Choroid plexus epithelial cell (primary cell): ENCODE results near the gene ATP5MK.
A peak's percentile ranks its signal among the peaks of the same experiment; 100 is the strongest.
"Not testable (repeated sequence)": the region's sequence is repeated elsewhere in the genome, so short reads cannot be mapped to it uniquely, and the experiment has no call there.

Experiments
- DNase-seq: peaks from one replicate; pipeline ENCODE4 v3.0.0-alpha.2; 2010; ENCODE audit warnings: low read depth
- H3K4me3 ChIP-seq: 2 replicates; pipeline ENCODE4 v1.5.1; 2011; ENCODE audit warnings: low read depth, mild to moderate bottlenecking, control low read depth, low read length, moderate library complexity
- CTCF ChIP-seq: conservative IDR thresholded peaks from 2 replicates; pipeline ENCODE4 v1.5.1; 2011; ENCODE audit warnings: low read depth, mild to moderate bottlenecking, control low read depth, inconsistent platforms, low read length, moderate library complexity

Gene ATP5MK

DNA sequence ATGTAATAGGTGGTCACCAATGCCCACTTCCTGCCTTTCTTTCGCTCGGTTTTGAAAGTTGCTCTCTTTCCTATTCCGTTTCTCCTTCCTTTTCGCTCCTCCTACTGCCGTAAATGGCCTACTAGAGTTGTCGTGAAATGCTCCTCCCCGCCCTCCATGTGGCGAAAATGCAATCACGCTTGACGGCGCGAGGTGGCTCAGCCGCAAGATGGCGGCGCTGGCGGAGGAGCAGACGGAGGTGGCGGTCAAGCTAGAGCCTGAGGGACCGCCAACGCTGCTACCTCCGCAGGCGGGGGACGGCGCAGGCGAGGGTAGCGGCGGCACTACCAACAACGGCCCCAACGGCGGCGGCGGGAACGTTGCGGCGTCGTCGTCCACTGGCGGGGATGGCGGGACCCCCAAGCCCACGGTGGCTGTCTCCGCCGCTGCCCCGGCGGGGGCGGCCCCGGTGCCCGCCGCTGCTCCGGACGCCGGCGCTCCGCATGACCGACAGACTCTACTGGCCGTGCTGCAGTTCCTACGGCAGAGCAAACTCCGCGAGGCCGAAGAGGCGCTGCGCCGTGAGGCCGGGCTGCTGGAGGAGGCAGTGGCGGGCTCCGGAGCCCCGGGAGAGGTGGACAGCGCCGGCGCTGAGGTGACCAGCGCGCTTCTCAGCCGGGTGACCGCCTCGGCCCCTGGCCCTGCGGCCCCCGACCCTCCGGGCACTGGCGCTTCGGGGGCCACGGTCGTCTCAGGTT, 28.3 kb downstream of the ATP5MK start, which contains the start of gene TAF5:
Gene TAF5, plus strand, starts transcription at position 195 of the 737 bp plus-strand sequence. Its CDS starts 14 bp downstream, at position 209.
- DNase-seq = peak; percentile 97
- no peak for TF ChIP-seq CTCF
- peak within 1 kb of the TSS; percentile 94 for H3K4me3 ChIP-seq

- TF ChIP-seq CTCF = no peak
- peak overlapping the region; percentile 94 for H3K4me3 ChIP-seq
- no peak for DNase-seq
These were observed 28.9 kb downstream of the ATP5MK start for GRCh38 chr10:103367379-103367781.

DNA sequence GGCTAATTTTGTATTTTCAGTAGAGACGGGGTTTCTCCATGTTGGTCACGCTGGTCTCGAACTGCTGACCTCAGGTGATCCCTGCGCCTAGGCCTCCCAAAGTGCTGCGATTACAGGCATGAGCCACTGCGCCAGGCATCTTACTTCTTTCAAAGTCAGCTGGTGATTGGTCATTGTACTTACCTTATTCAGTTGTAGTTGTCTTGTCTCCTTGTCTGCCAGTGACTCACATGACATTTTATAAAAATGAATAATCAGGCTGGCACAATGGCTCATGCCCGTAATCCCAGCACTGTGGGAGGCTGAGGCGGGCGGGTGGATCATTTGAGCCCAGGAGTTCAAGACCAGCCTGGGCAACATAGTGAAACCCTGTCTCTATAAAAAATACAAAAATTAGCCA, 35.5 kb downstream of the ATP5MK start:
- DNase-seq, H3K4me3 ChIP-seq: not testable (repeated sequence)

DNA sequence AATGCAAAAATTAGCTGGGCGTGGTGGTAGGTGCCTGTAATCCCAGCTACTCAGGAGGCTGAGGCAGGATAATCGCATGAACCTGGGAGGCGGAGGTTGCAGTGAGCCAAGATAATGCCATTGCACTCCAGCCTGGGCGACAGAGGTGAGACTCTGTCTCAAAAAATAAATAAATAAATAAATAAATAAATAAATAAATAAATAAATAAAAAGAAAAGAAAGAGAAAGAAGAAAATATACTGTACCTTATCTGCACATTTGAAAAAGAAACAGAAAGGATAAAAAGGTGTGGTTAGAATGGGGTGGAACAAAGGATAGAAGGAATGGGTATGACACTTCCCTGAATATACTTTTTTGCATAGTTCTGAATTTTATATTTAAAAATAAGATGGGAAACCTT, 36.8 kb downstream of the ATP5MK start:
- not testable (repeated sequence) for DNase-seq, H3K4me3 ChIP-seq

- no peak for DNase-seq
- no peak for TF ChIP-seq CTCF
- no peak overlapping the region for H3K4me3 ChIP-seq
These were observed 40.2 kb downstream of the ATP5MK start for GRCh38 chr10:103355906-103356599.

DNA sequence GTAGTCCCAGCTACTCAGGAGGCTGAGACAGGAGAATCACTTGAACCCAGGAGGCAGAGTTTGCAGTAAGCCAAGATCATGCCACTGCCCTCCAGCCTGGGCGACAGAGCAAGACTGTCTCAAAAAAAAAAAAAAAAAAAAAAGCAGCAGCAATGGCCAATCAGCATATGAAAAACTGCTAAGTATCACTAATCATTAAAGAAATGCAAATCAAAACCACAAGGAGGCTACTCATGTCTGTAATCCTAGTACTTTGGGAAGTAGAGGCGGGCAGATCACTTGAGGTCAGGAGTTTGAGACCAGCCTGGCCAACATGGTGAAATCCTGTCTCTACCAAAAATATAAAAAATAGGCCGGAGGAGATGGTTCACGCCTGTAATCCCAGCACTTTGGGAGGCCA, 41.7 kb downstream of the ATP5MK start:
- H3K4me3 ChIP-seq = not testable (repeated sequence)

GRCh38 chr10:103353281-103353680, 43.0 kb downstream of the ATP5MK start:
- H3K4me3 ChIP-seq = no peak overlapping the region
- peak; percentile 17 for DNase-seq
- no peak for TF ChIP-seq CTCF

More for the DNA sequence above, 41.7 kb downstream of the ATP5MK start:
- DNase-seq = not testable (repeated sequence)

DNA sequence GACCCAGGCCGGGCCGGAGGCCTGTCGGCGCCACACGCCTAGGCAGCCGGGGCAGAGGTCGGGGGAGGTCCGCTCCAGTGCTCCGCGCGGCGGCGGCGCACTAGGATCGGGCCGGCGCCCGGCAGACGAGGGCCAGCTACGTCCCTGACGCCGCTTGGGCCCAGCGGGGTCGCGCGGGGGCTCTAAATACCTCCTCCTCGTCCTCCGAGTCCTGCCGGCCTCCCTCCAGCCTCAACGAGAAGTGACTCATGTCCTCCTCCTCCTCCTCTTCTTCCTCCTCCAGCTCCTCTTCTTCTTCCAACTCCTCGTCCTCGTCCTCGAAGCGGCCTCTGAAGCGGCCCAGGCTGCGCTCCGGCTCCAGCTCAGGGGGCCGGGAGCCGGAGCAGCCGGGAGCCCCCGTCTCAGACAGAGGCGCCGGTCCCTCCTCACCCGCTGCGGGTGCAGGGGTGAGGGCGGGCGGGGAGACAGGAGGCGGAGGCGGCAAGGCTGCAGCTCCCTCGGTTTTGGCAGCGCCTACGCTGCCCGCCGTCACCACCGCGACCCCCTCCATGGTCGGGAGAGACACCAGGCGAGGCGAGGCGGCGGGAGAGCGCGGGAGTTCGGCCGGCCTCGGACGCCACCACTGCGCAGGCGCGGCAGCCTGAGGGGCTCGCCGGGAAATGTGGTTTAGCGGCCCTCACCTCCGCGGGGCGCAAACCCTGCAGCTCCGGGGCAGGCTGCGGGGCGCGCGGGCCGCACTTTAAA, 45.6 kb downstream of the ATP5MK start, which contains the start of gene PCGF6:
Gene PCGF6, minus strand, starts transcription at position 624 of the 744 bp plus-strand sequence. Its CDS starts 74 bp downstream, at position 550.
- DNase-seq = peak; percentile 78
- no peak for TF ChIP-seq CTCF
- H3K4me3 ChIP-seq = peak within 1 kb of the TSS; percentile 74
